ENCODE results near the gene OTULINL. TPM values are rescaled to one million over a fixed set of nuclear protein-coding genes. Genes with fewer than 3 reads are reported as not detected.

The OTULINL gene
- total and polyA plus RNA-seq, 2 of the 8 experiments (the other 6 are each of a cell fraction or from before 2014, with no cell fraction given), result 3.1 to 8.3 TPM

DNA sequence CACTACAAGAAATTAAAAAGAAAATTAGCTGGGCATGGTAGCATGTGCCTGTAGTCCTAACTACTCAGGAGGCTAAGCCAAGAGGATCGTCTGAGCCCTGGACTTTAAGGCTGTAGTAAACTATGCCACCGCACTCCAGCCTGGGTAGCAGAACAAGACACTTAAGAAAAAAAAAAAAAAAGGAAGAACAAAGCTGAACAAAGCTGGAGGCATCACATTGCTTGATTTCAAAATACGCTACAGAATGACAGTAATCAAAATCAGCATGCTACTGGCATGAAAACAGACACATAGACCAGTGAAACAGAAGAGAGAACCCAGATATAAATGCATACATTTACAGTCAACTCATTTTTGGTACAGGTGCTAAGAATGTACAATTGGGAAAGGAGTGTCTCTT is 68.5 kb downstream of the OTULINL start:
- no peak overlapping the region for H3K4ac ChIP-seq (replicated peaks; ENCODE audit: insufficient read length, low read depth, low read length)
- no peak overlapping the region for H2AFZ ChIP-seq (ENCODE audit: low read length)
- ChIA-PET CTCF (ENCODE audit: partially characterized antibody) (interaction anchor here (0.6 to 3.7 kb wide), 19 partner anchors 11 to 673 kb away, joined by 3 to 51 read pairs (median 6); no protein-coding TSS in a partner anchor), POLR2A (ENCODE audit: partially characterized antibody) (no interaction called here)
- H2BK15ac ChIP-seq (ENCODE audit: low read length), result no peak overlapping the region
- no peak overlapping the region for H4K91ac ChIP-seq (replicated peaks; ENCODE audit: insufficient read length, low read length)
- H3K79me1 ChIP-seq (ENCODE audit: low read depth, low read length), result no peaks in the 10 kb centered on the region
- DNase-seq (ENCODE audit: low read depth in 1 of 2, low spot score in 2 of 2) (no peak), FAIRE-seq (no peak)
- no peak overlapping the region for H2BK120ac ChIP-seq (replicated peaks; ENCODE audit: low read depth, low read length)
- H4K8ac ChIP-seq (ENCODE audit: extremely low read depth, insufficient read depth, low read length), result no peak overlapping the region
- no peak overlapping the region for H3K23ac ChIP-seq (ENCODE audit: insufficient read length)
- H3K9ac ChIP-seq (replicated peaks in 1 of 4; ENCODE audit: extremely low read depth in 1 of 4, low read depth in 3 of 4, low read length in 3 of 4), result no peak overlapping the region
- 76% methylated on average over 3 of the region's 3 CpGs; no CpG with 5 or more reads in 1 of the 2 experiments for WGBS, 2 experiments (ENCODE audit: extremely low coverage in 1 of 2, insufficient coverage in 1 of 2, insufficient read length in 1 of 2, insufficient replicate concordance in 2 of 2, low coverage in 1 of 2, low lambda C conversion rate in 2 of 2, missing lambda C conversion rate in 1 of 2)
- no peak overlapping the region for H3K56ac ChIP-seq (replicated peaks; ENCODE audit: insufficient read length, low read depth, low read length)
- H3K9me3 ChIP-seq (ENCODE audit: insufficient read depth in 2 of 2, low read depth in 1 of 2, low read length in 1 of 2), result no peaks in the 10 kb centered on the region
- H3K36me3 ChIP-seq (ENCODE audit: control insufficient read depth in 2 of 4, insufficient read depth in 4 of 4, low read length in 3 of 4), result no peaks in the 10 kb centered on the region
- H3K27ac ChIP-seq (ENCODE audit: low read depth, low read length), result no peak overlapping the region
- TF ChIP-seq, protein P1, sequence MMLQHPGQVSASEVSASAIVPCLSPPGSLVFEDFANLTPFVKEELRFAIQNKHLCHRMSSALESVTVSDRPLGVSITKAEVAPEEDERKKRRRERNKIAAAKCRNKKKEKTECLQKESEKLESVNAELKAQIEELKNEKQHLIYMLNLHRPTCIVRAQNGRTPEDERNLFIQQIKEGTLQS (IDR thresholded peaks at IDR 0.05; ENCODE audit: insufficient read depth, low read depth, low read length), result no peak
- no peak for TF ChIP-seq POLR2A (IDR thresholded peaks at IDR 0.05; ENCODE audit: control extremely low read depth in 1 of 2, low read depth in 2 of 2, low read length in 2 of 2)
- no peak for TF ChIP-seq CTBP2 (IDR thresholded peaks at IDR 0.05; ENCODE audit: borderline replicate concordance, insufficient read depth, insufficient read length, low read length)
- TF ChIP-seq RNF2 (IDR thresholded peaks at IDR 0.05; ENCODE audit: borderline replicate concordance, low read depth, low read length, missing control alignments, poor library complexity, severe bottlenecking), result no peak
- TF ChIP-seq SRF (IDR thresholded peaks at IDR 0.05; ENCODE audit: low read depth, low read length), result no peak
- no peak for TF ChIP-seq SP4 (IDR thresholded peaks at IDR 0.05; ENCODE audit: low read length)
- 0 out of 2 replicates have a peak, but pooled peaks cover 2% of the 10 kb centered on the region for H3K23me2 ChIP-seq (ENCODE audit: low read depth, low read length)
- H3K4me1 ChIP-seq (replicated peaks in 1 of 4; ENCODE audit: control insufficient read depth in 3 of 4, insufficient read depth in 4 of 4, low read length in 3 of 4), result peaks cover 0 to 3% (median 0%) of the 10 kb centered on the region in 4 experiments; a peak in 2 of 7 replicates
- H2AK5ac ChIP-seq (ENCODE audit: low read depth, low read length), result no peak overlapping the region
- no peaks in the 10 kb centered on the region for H3K79me2 ChIP-seq (ENCODE audit: control insufficient read depth in 1 of 2, insufficient read depth in 2 of 2, low read length in 2 of 2)
- no peak overlapping the region for H2BK5ac ChIP-seq (ENCODE audit: low read depth, low read length)
- H2BK20ac ChIP-seq (ENCODE audit: low read length), result no peak overlapping the region
- H3K4me3 ChIP-seq (ENCODE audit: extremely low read depth in 1 of 4, insufficient read depth in 2 of 4, low read depth in 3 of 4, low read length in 4 of 4), result no peak overlapping the region
- no peaks in the 10 kb centered on the region for H3K27me3 ChIP-seq (replicated peaks in 1 of 4; ENCODE audit: control insufficient read depth in 3 of 4, extremely low read depth in 1 of 4, insufficient read depth in 3 of 4, low read length in 3 of 4)
- H3K14ac ChIP-seq (ENCODE audit: insufficient read length), result no peak overlapping the region
- H3K18ac ChIP-seq (ENCODE audit: extremely low read depth, low read length), result no peak overlapping the region
- H3K4me2 ChIP-seq (ENCODE audit: insufficient read depth in 1 of 2, low read depth in 2 of 2, low read length in 2 of 2), result no peak overlapping the region
- no peak overlapping the region for H2BK12ac ChIP-seq (ENCODE audit: low read depth, low read length)
- H4K5ac ChIP-seq (ENCODE audit: insufficient read length, low read depth, low read length), result no peak overlapping the region
- H4K20me1 ChIP-seq (replicated peaks in 1 of 2; ENCODE audit: control insufficient read depth in 1 of 2, insufficient read depth in 2 of 2, low read length in 2 of 2), result no peaks in the 10 kb centered on the region

Data from H1 (cell line).